ENCODE results near the gene CCT5. TPM values are rescaled to one million over a fixed set of nuclear protein-coding genes. Genes with fewer than 3 reads are reported as not detected.

The CCT5 gene
- total RNA-seq, 3 donors from 2014 or later (not counting 1 experiment from before 2014, with no cell fraction given): 62.2 to 88.0 (median 73.5) TPM

GRCh38 chr5:10216107-10216506 lies 34.0 kb upstream of the CCT5 start:
- Mint-ChIP-seq H3K4me1 (no peaks in the 10 kb centered on the region), H3K9me3 (no peaks in the 10 kb centered on the region), H3K27ac (no peak overlapping the region), H3K4me3 (no peak overlapping the region), H3K36me3 (no peaks in the 10 kb centered on the region), H3K27me3 (ENCODE audit: low read depth in 2 of 2) (no peaks in the 10 kb centered on the region)
- H3K27ac ChIP-seq (ENCODE audit: low read length): no peak overlapping the region
- no peaks in the 10 kb centered on the region for H3K9me3 ChIP-seq (ENCODE audit: control insufficient read depth, insufficient read depth, low read length)
- H3K4me3 ChIP-seq (ENCODE audit: low read length): no peak overlapping the region
- H3K36me3 ChIP-seq (ENCODE audit: control insufficient read depth, insufficient read depth, low read length): peaks cover 1% of the 10 kb centered on the region
- intact Hi-C loops (cut with micrococcal nuclease): no loop called here
- 95% methylated on average over 5 of the region's 5 CpGs for WGBS (ENCODE audit: insufficient coverage)
- TF ChIP-seq CTCF (IDR thresholded peaks at IDR 0.05): no peak
- ATAC-seq (no peak), DNase-seq (no peak)
- H3K4me1 ChIP-seq (ENCODE audit: control insufficient read depth, insufficient read depth, low read length): no peaks in the 10 kb centered on the region
- H3K27me3 ChIP-seq (ENCODE audit: control insufficient read depth, insufficient read depth, low read length): no peaks in the 10 kb centered on the region

GRCh38 chr5:10218658-10219057 lies 31.4 kb upstream of the CCT5 start:
- H3K27ac ChIP-seq (ENCODE audit: low read length): no peak overlapping the region
- Mint-ChIP-seq H3K27me3 (ENCODE audit: low read depth in 2 of 2) (no peaks in the 10 kb centered on the region), H3K4me1 (no peaks in the 10 kb centered on the region), H3K9me3 (no peaks in the 10 kb centered on the region), H3K27ac (no peak overlapping the region), H3K36me3 (no peaks in the 10 kb centered on the region), H3K4me3 (no peak overlapping the region)
- TF ChIP-seq CTCF (IDR thresholded peaks at IDR 0.05): no peak
- H3K4me1 ChIP-seq (ENCODE audit: control insufficient read depth, insufficient read depth, low read length): no peaks in the 10 kb centered on the region
- no peak for ATAC-seq
- no peak overlapping the region for H3K4me3 ChIP-seq (ENCODE audit: low read length)
- no peak for DNase-seq
- H3K9me3 ChIP-seq (ENCODE audit: control insufficient read depth, insufficient read depth, low read length): no peaks in the 10 kb centered on the region
- no peaks in the 10 kb centered on the region for H3K27me3 ChIP-seq (ENCODE audit: control insufficient read depth, insufficient read depth, low read length)
- intact Hi-C loops (cut with micrococcal nuclease): no loop called here
- 94% methylated on average over 6 of the region's 8 CpGs for WGBS (ENCODE audit: insufficient coverage)
- H3K36me3 ChIP-seq (ENCODE audit: control insufficient read depth, insufficient read depth, low read length): peaks cover 2% of the 10 kb centered on the region

- no peak for TF ChIP-seq CTCF (IDR thresholded peaks at IDR 0.05)
- H3K9me3 ChIP-seq (ENCODE audit: control insufficient read depth, insufficient read depth, low read length): no peaks in the 10 kb centered on the region
- Mint-ChIP-seq H3K4me3 (no peak overlapping the region), H3K4me1 (no peaks in the 10 kb centered on the region), H3K36me3 (no peaks in the 10 kb centered on the region), H3K27me3 (ENCODE audit: low read depth in 2 of 2) (no peaks in the 10 kb centered on the region), H3K27ac (no peak overlapping the region), H3K9me3 (no peaks in the 10 kb centered on the region)
- no peaks in the 10 kb centered on the region for H3K27me3 ChIP-seq (ENCODE audit: control insufficient read depth, insufficient read depth, low read length)
- DNase-seq (no peak), ATAC-seq (no peak)
- H3K27ac ChIP-seq (ENCODE audit: low read length): no peak overlapping the region
- 100% methylated on average over 3 of the region's 4 CpGs for WGBS (ENCODE audit: insufficient coverage)
- intact Hi-C loops (cut with micrococcal nuclease): no loop called here
- no peak overlapping the region for H3K4me3 ChIP-seq (ENCODE audit: low read length)
- H3K36me3 ChIP-seq (ENCODE audit: control insufficient read depth, insufficient read depth, low read length): peaks cover 2% of the 10 kb centered on the region
- no peaks in the 10 kb centered on the region for H3K4me1 ChIP-seq (ENCODE audit: control insufficient read depth, insufficient read depth, low read length)
Observed at GRCh38 chr5:10219068-10219467, 31.0 kb upstream of the CCT5 start.

- intact Hi-C loops (cut with micrococcal nuclease): no loop called here
- 97% methylated on average over 8 of the region's 8 CpGs for WGBS (ENCODE audit: insufficient coverage)
- Mint-ChIP-seq H3K4me3 (no peak overlapping the region), H3K4me1 (no peaks in the 10 kb centered on the region), H3K27me3 (ENCODE audit: low read depth in 2 of 2) (no peaks in the 10 kb centered on the region), H3K27ac (no peak overlapping the region), H3K36me3 (peaks cover 6% of the 10 kb centered on the region), H3K9me3 (peaks cover 3 to 4% of the 10 kb centered on the region in 2 donors)
- no peaks in the 10 kb centered on the region for H3K9me3 ChIP-seq (ENCODE audit: control insufficient read depth, insufficient read depth, low read length)
- no peak overlapping the region for H3K4me3 ChIP-seq (ENCODE audit: low read length)
- H3K27ac ChIP-seq (ENCODE audit: low read length): no peak overlapping the region
- ATAC-seq: no peak
- H3K27me3 ChIP-seq (ENCODE audit: control insufficient read depth, insufficient read depth, low read length): no peaks in the 10 kb centered on the region
- DNase-seq: no peak
- no peak for TF ChIP-seq CTCF (IDR thresholded peaks at IDR 0.05)
- no peaks in the 10 kb centered on the region for H3K4me1 ChIP-seq (ENCODE audit: control insufficient read depth, insufficient read depth, low read length)
- H3K36me3 ChIP-seq (ENCODE audit: control insufficient read depth, insufficient read depth, low read length): peaks cover 2% of the 10 kb centered on the region
Observed at GRCh38 chr5:10220248-10220647, 29.8 kb upstream of the CCT5 start.
